ENCODE measurements around the gene BOD1L1.
A peak's percentile ranks its signal among the peaks of the same experiment; 100 is the strongest.

BOD1L1 gene

DNA sequence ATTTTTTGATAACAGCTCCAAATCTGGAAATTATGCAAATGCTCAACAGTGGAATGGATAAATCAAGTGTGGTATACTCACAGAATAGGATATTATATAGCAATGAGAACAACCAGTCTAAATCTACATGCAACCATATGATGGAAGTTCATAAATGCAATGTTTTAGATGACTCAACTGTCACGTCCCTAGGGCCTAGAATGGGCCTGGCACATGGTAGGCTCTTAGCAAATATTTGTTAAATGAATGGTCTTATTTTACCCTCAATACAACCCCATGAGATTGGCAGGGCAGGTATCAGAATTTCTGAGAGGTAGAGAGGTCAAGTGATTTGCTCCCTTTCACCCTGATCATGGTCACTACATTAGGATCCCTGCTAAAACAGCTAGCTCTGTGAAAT is 68.6 kb downstream of the BOD1L1 start:
- no peaks in the 10 kb centered on the region for H3K4me1 Mint-ChIP-seq (ENCODE audit: low read depth)
- no peaks in the 10 kb centered on the region for H3K36me3 Mint-ChIP-seq (ENCODE audit: low read depth)
- H3K4me3 Mint-ChIP-seq, result no peak overlapping the region
- H3K27ac Mint-ChIP-seq, result no peak overlapping the region
- DNase-seq, result no peak
- peaks cover 23% of the 10 kb centered on the region for H3K27me3 Mint-ChIP-seq
- H3K9me3 Mint-ChIP-seq, result no peaks in the 10 kb centered on the region

DNA sequence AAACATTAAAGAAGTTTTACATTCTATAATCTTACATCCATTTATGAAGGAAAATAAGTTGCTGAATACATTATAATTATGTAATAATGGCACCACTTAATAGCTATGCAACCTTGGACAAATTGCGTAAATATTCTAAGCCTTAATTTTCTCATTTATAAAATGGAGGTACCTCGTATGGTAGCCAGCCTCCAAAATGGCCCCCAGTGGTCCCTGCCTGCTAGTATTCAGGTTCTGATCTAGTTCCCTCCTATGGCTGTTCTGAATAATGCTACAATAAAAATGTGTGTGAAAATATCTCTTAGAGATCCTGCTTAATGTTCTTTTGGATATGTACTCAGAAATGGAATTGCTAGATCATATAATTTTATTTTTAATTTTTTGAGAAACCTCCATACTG is 72.2 kb downstream of the BOD1L1 start:
- Mint-ChIP-seq H3K27ac (no peak overlapping the region), H3K9me3 (no peaks in the 10 kb centered on the region), H3K4me1 (ENCODE audit: low read depth) (no peaks in the 10 kb centered on the region), H3K4me3 (no peak overlapping the region), H3K27me3 (peaks cover 57% of the 10 kb centered on the region), H3K36me3 (ENCODE audit: low read depth) (no peaks in the 10 kb centered on the region)
- no peak for DNase-seq

DNA sequence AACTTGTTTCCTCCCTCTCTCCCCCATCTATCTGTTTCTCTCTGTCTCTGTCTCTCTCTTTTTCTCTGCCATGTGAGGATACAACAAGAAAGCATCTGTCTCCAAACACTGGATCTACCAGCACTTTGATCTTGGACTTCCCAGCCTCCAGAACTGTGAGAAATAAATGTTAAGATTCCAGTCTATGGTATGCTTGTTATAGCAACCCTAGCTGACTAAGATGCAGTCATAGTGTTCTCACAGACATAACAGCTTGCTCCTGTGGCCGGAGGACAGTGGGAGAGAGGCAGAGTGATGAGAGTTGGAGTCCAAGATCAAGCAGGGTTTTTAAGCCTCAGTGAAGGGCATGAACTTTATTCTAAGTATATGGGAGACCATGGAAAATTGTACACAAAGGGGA is 74.4 kb downstream of the BOD1L1 start:
- Mint-ChIP-seq H3K36me3 (ENCODE audit: low read depth) (no peaks in the 10 kb centered on the region), H3K4me1 (ENCODE audit: low read depth) (peaks cover 10% of the 10 kb centered on the region), H3K27ac (no peak overlapping the region), H3K4me3 (no peak overlapping the region), H3K27me3 (peaks cover 69% of the 10 kb centered on the region), H3K9me3 (no peaks in the 10 kb centered on the region)
- DNase-seq, result no peak

DNA sequence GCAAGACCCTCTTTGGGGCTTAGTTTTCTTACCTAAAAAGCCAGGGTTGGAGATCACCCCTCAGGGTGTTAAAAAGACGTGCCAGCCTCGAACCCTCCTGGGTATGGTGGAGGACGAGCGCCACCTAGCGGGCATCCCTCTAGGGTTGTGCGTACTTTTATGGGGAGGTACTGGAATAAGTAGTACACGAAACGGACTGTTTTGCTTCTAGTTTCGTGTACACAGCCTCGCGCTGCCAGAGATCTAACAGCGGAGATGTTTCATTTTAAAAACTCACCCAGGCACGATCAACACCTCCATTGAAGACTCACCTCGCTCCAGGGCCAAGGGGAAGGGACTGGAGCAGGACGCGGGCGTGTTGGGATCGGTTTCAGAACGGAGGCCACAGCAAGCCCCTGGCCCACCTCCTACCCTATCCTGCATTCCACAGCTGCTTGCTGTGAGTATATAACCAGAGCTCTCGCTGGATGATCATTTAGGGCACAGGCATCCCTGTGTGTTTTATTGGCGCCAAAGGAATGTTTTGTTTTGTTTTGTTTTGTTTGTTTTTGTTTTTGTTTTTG is 78.5 kb downstream of the BOD1L1 start:
- Mint-ChIP-seq H3K4me3 (peak overlapping the region; percentile 70), H3K27ac (no peak overlapping the region), H3K4me1 (ENCODE audit: low read depth) (peaks cover 29% of the 10 kb centered on the region), H3K27me3 (peaks cover 80% of the 10 kb centered on the region), H3K9me3 (no peaks in the 10 kb centered on the region), H3K36me3 (ENCODE audit: low read depth) (no peaks in the 10 kb centered on the region)
- DNase-seq, result peak; percentile 92

DNA sequence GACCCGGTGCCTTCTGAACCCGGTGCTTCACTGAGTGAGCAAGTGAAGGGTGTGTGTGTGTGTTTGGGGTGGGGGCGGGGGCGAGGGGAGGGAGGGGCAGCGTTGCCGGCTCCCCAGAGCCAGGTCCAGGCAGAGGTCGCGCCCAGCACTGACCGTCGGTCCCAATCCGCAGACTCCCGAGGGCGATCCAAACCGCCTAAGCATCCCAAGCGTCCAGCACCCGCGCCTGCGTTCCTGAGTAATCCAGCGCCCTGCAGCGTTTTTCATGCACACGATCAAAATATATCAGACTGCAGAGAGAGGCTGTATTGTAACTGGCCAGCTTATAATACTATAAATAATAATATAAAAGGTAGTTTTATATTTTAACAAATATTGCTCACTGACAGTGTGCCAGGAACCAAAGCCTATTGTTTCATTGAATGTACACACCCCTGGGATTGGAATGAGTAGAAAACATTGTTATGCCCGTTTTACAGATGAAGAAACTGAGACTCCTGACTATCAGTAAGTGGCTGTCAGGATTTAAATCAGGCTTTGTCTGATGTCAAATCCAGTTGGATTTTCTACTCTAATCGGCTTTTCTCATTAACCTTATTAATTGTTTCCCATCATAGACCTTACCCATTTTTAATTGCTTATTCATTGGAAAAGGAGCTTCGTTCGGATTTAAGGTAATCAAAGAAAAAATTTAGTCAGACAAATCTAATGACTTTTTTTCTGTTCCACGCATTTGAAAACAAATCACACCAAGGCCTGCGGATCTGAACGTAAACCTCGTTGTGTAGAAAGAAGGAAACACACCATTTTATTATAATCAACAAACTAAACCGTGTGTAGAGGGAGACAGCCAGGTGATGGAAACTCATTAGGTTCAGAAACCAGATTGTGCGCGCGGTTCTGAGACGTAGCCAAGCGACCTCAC is 79.2 kb downstream of the BOD1L1 start:
- peaks cover 33% of the 10 kb centered on the region for H3K4me1 Mint-ChIP-seq (ENCODE audit: low read depth)
- peaks cover 80% of the 10 kb centered on the region for H3K27me3 Mint-ChIP-seq
- no peaks in the 10 kb centered on the region for H3K36me3 Mint-ChIP-seq (ENCODE audit: low read depth)
- DNase-seq, result no peak
- H3K27ac Mint-ChIP-seq, result no peak overlapping the region
- no peaks in the 10 kb centered on the region for H3K9me3 Mint-ChIP-seq
- H3K4me3 Mint-ChIP-seq, result peak overlapping the region; percentile 70

DNA sequence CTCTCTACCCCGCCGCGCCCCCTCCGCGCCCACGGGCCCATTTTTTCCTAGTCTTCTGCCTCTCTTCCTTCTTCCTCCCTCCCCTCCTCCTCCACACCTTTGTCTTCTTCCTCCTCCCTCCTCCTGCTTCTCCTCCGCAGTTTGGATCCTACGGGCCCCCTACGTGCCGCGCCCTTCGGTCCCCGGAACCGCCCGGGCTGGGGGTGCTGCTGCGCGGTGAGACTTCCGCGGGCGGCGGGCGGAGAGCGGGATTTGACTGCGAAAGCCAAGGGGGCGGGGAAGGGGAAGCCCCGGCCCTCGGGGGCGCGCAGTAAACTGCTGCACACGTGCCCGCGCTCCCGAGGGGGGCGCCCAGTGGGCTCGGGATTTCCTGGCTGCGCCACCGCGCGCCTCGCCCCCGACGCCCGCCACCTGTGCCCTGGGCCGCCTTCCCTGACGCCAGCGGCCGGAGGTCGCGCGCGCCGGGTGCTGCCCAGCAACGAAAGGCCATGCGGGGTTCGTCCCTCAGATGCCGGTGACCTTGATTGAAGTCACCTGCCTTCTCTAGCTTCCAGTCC is 80.0 kb downstream of the BOD1L1 start:
- peaks cover 36% of the 10 kb centered on the region for H3K4me1 Mint-ChIP-seq (ENCODE audit: low read depth)
- no peaks in the 10 kb centered on the region for H3K9me3 Mint-ChIP-seq
- H3K36me3 Mint-ChIP-seq (ENCODE audit: low read depth), result no peaks in the 10 kb centered on the region
- H3K27me3 Mint-ChIP-seq, result peaks cover 80% of the 10 kb centered on the region
- no peak overlapping the region for H3K27ac Mint-ChIP-seq
- H3K4me3 Mint-ChIP-seq, result peak overlapping the region; percentile 70
- no peak for DNase-seq

DNA sequence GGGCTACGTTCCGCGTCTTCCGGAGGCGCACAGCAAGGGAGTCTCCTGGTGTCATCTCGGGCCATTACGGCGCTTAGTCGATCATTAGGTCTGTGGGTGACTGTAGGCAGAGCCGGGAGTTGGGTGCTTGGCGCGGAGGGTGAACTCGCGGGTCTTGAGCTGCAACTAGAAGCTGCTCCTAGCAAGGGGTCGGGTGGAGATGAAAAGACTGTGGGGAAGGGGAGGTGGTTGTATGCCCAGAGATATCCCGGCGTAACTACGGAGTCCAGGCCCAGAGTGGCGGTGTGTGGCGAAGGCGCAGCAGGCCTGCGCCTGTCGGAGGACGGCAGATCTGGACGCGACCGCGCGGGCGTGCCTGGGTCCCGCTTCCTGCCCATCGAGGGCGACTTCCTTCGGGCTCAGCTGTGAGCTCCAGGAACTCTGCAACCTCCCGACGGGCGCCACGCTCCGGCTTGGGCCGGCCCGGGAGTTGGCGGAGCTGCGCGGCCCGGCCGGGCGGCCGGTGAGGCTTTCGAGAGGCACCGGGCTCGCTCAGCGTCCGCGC is 80.5 kb downstream of the BOD1L1 start:
- DNase-seq, result no peak
- peak overlapping the region; percentile 79 for H3K27ac Mint-ChIP-seq
- H3K9me3 Mint-ChIP-seq, result no peaks in the 10 kb centered on the region
- peaks cover 78% of the 10 kb centered on the region for H3K27me3 Mint-ChIP-seq
- H3K36me3 Mint-ChIP-seq (ENCODE audit: low read depth), result no peaks in the 10 kb centered on the region
- peaks cover 39% of the 10 kb centered on the region for H3K4me1 Mint-ChIP-seq (ENCODE audit: low read depth)
- peak overlapping the region; percentile 70 for H3K4me3 Mint-ChIP-seq

DNA sequence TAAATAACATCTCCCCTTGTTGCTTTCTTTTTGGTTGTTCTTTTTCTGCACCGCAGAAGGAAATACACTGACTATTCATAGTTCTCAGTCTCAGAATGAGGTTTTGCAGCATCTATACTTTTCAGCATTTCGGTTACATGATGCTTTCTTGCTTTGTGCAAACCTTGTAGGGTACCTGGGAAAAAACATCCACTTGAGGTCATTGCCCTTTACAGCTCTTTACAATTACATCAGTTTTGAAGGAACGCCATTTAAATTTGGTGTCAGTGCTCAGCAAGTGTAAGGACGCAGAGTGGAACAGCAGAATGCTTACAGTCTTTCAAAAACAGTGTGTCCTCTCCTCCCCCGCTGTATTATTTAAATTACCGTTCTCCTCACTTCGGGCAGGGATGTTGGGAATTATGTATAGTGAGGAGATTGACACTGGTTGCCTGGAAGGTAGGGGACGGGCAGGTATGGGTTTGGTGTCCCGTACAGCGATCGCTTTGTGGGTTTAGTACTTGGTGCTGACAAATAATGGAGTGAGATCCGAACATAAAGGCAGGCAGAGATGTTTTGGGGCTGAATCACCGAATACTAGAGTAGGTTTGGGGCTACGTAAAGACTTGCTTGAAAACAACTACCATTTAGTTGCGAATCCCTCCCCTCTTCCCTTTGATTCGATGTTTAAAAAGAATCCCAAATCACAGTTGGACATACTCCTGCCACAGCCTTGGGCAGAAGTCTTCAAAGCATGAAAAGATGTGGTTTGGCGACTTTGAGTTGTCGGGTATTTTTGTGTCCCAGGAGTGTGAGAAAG is 81.2 kb downstream of the BOD1L1 start:
- peak overlapping the region; percentile 70 for H3K4me3 Mint-ChIP-seq
- H3K4me1 Mint-ChIP-seq (ENCODE audit: low read depth), result peaks cover 44% of the 10 kb centered on the region
- peaks cover 78% of the 10 kb centered on the region for H3K27me3 Mint-ChIP-seq
- no peaks in the 10 kb centered on the region for H3K9me3 Mint-ChIP-seq
- no peaks in the 10 kb centered on the region for H3K36me3 Mint-ChIP-seq (ENCODE audit: low read depth)
- peak overlapping the region; percentile 79 for H3K27ac Mint-ChIP-seq
- DNase-seq, result no peak

DNA sequence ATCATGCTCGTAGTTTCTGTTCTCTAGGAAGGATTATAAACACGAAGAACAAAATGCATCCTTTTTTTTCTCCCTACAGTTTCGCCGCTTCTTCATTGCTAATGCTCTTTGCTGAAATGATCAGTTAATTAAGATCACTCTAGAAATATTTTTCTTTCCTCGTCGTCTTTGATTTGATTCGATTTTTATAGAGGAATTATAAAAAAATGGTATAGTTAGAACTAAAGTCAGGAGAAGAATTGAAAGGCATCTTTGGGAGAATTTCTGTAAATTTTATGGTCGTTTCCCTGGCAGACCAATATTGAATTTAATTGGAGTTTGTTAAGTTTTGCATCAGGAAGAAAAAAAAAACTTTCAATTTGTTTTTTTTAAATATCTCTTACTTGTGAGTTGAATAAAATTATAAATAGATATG is 82.1 kb downstream of the BOD1L1 start:
- Mint-ChIP-seq H3K4me3 (peak overlapping the region; percentile 76), H3K4me1 (ENCODE audit: low read depth) (peaks cover 51% of the 10 kb centered on the region)

DNA sequence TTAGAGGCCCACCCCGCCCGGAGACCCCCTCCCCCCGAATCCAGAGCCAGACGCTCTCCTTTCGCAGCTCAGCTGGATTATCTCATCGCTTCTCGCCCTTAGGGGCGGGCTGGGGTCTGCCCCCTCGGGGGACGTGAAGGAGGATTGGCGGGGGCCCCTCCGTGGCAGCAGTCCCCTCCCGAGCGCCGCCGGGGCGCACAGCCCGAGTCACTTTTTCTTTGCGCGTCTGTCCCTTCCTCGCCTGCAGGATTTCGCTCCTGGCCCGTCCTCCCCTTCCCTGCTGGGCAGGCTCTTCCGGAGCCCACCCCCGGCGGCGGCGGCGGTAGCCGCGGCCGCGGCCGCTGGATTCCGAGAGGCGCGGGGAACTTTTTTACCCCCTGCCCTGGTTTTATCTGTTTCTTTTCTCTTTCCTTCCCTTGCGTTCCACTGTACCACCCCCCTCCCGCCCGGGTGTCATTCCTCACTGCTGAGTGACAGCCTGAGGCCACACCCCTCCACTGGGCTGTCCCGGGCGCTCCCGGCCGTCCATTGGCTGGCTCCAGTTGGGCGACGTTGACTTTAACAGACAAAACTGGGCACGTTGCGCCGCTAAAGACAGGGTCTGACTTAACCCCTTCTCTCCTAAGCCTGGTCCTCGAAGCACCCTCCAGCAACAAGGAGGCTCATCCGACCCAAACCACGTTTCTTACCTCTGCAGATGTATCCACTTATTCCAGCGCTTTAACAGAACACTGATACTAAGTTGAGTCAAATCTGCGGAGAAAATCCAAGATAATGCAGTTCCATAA is 82.7 kb downstream of the BOD1L1 start:
- Mint-ChIP-seq H3K27me3 (peaks cover 78% of the 10 kb centered on the region), H3K27ac (peak overlapping the region; percentile 68), H3K36me3 (ENCODE audit: low read depth) (no peaks in the 10 kb centered on the region), H3K4me1 (ENCODE audit: low read depth) (peaks cover 56% of the 10 kb centered on the region), H3K4me3 (peak overlapping the region; percentile 76), H3K9me3 (no peaks in the 10 kb centered on the region)
- DNase-seq, result no peak

More for the DNA sequence above, 82.1 kb downstream of the BOD1L1 start:
- peaks cover 78% of the 10 kb centered on the region for H3K27me3 Mint-ChIP-seq
- no peaks in the 10 kb centered on the region for H3K9me3 Mint-ChIP-seq
- H3K36me3 Mint-ChIP-seq (ENCODE audit: low read depth), result no peaks in the 10 kb centered on the region
- no peak for DNase-seq
- H3K27ac Mint-ChIP-seq, result peak overlapping the region; percentile 68

DNA sequence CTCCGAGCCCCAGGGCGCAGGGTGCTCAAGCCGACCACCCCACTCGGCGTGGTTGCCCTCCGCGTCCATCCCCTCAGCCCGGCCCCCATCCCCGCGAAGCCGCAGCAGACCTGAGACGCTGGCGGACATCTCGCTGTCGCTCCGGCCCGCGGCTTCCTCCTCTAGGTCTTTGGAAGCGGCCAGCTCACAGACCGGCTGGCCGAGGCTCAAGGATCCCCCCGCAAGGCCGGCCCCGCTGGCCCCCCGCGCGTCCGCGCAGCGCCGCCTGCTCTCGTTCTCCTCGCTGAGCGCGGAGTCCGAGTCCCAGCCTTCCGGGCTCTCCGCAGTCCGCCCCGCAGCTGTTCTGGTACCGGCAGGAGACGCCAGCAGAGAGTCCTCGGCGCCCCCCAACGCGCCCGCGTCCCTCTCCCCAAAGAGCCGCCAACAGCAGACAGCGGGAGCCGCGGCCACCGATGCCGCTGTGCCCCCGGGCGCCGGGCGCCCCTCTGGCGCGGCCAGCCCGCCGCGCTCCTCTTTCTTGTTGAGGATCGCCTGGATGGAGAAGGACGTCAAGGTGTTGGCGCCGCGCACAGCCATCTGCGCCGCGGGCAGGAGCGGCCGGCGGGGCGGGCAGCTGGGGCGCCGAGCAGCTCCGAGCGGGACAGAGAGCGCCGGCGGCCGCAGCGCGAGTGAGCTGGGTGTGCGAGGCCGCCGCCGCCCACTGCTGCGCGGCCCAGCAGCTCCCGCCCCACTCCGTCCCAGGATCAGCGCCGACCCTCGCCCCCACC is 83.5 kb downstream of the BOD1L1 start, which contains the start of gene NKX3-2:
NKX3-2 (minus strand) TSS at position 670 of the 767 bp plus-strand sequence; CDS start at position 576, 94 bp downstream.
- Mint-ChIP-seq H3K36me3 (ENCODE audit: low read depth) (no peaks in the 10 kb centered on the region), H3K4me1 (ENCODE audit: low read depth) (peaks cover 60% of the 10 kb centered on the region), H3K27me3 (peaks cover 78% of the 10 kb centered on the region), H3K4me3 (peak within 1 kb of the TSS; percentile 76), H3K9me3 (no peaks in the 10 kb centered on the region), H3K27ac (peak within 1 kb of the TSS; percentile 68)
- DNase-seq, result no peak

DNA sequence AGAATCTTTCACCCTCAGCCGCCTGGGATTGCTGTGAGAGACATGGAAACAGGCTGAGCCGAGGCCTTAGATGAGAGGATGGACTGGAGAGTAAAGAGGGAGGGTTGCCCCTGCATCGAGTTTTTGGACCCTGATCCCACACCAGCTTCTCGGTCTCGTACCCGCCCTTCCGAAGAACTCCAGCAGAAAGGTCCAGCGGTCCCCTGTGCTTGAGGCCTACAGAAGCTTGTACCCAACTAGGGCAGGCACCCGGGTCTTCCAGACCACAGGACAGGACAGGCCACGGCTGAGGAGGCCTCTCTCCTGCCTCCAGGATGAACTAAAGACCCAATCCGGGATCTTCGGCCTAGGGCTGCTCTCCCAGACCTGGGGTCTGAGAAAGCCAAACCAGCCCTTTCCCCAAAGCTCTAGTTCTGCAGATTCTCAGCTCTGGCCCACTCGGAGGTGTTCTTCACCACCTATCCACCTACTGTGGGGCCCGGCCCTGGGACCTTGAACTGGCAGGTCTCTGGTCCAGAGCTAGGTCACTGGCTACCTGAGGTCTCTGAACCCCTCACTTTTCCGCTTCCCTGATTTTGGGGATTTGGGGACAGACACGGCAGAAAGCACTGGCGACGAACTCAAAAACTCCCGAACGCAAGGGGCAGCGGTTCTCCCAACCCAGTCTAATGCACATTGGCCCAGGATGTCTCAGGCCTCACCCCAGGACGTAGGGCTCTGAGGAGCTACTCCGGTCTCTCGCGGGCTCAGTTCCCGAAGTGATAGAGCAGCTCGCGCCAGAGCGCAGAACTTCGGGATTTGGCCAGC is 84.3 kb downstream of the BOD1L1 start:
- DNase-seq, result no peak
- Mint-ChIP-seq H3K36me3 (ENCODE audit: low read depth) (no peaks in the 10 kb centered on the region), H3K9me3 (no peaks in the 10 kb centered on the region), H3K27me3 (peaks cover 79% of the 10 kb centered on the region), H3K4me3 (peak overlapping the region; percentile 50), H3K27ac (peak overlapping the region; percentile 64), H3K4me1 (ENCODE audit: low read depth) (peaks cover 61% of the 10 kb centered on the region)

Data from activated T-cell treated with anti-CD3 and anti-CD28 coated beads, Interleukin-2, amount 50 U/mL, for 24 hours (primary cell).